ENCODE data around the gene RRAGD. TPM values are rescaled to one million over a fixed set of nuclear protein-coding genes. Genes with fewer than 3 reads are reported as not detected.
A peak's percentile ranks its signal among the peaks of the same experiment; 100 is the strongest.

The RRAGD gene
- total and polyA plus RNA-seq, 2 of the 13 experiments (the other 11 are each of a cell fraction or from before 2014, with no cell fraction given) = 0.35 to 0.53 TPM

DNA sequence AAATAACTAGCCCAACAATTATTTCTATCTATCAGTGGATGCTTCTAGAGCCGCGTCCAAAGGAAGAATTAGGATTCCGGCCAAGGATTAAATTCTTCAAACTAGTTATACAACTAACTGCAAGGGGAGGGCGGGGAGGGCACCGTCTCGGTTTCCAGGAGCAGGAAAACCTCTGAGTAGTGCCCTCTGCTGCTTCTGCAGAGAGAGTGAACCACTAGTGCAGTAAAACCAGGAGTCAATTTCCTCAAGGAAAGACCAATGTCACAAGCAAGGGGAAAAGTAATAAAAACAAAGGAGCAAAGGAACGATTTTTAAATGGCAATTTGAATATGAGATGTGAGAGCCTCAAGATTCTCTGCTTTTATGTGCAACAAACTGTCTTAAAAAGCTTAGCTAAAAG, 43.1 kb downstream of the RRAGD start (continued):
- TF ChIP-seq, protein P1, sequence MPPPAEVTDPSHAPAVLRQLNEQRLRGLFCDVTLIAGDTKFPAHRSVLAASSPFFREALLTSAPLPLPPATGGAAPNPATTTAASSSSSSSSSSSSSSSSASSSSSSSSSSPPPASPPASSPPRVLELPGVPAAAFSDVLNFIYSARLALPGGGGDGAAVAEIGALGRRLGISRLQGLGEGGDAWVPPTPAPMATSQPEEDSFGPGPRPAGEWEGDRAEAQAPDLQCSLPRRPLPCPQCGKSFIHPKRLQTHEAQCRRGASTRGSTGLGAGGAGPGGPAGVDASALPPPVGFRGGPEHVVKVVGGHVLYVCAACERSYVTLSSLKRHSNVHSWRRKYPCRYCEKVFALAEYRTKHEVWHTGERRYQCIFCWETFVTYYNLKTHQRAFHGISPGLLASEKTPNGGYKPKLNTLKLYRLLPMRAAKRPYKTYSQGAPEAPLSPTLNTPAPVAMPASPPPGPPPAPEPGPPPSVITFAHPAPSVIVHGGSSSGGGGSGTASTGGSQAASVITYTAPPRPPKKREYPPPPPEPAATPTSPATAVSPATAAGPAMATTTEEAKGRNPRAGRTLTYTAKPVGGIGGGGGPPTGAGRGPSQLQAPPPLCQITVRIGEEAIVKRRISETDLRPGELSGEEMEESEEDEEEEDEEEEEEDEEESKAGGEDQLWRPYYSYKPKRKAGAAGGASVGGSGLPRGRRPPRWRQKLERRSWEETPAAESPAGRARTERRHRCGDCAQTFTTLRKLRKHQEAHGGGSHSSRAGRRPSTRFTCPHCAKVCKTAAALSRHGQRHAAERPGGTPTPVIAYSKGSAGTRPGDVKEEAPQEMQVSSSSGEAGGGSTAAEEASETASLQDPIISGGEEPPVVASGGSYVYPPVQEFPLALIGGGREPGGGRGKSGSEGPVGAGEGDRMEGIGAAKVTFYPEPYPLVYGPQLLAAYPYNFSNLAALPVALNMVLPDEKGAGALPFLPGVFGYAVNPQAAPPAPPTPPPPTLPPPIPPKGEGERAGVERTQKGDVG (CRISPR knock-in tag; IDR thresholded peaks at IDR 0.05; ENCODE audit: borderline replicate concordance) = no peak
- TF ChIP-seq SMC3 (IDR thresholded peaks at IDR 0.05; ENCODE audit: low read length) (peak; percentile 46), MLLT10 (CRISPR knock-in tag; IDR thresholded peaks at IDR 0.05) (no peak), CCDC6 (CRISPR knock-in tag; IDR thresholded peaks at IDR 0.05) (no peak), PTBP1 (IDR thresholded peaks at IDR 0.05; ENCODE audit: low read depth, low read length, poor library complexity, severe bottlenecking) (no peak), IKZF1 (IDR thresholded peaks at IDR 0.05) (no peak), ZNF180 (CRISPR knock-in tag; IDR thresholded peaks at IDR 0.05; ENCODE audit: borderline replicate concordance, low read depth) (no peak)
- TF ChIP-seq, protein P2, sequence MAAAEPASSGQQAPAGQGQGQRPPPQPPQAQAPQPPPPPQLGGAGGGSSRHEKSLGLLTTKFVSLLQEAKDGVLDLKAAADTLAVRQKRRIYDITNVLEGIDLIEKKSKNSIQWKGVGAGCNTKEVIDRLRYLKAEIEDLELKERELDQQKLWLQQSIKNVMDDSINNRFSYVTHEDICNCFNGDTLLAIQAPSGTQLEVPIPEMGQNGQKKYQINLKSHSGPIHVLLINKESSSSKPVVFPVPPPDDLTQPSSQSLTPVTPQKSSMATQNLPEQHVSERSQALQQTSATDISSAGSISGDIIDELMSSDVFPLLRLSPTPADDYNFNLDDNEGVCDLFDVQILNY (CRISPR knock-in tag; conservative IDR thresholded peaks at IDR 0.05) = no peak
- TF ChIP-seq, protein P3, sequence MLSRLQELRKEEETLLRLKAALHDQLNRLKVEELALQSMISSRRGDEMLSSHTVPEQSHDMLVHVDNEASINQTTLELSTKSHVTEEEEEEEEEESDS (CRISPR knock-in tag; IDR thresholded peaks at IDR 0.05; ENCODE audit: borderline replicate concordance) = no peak
- TF ChIP-seq, protein P4, sequence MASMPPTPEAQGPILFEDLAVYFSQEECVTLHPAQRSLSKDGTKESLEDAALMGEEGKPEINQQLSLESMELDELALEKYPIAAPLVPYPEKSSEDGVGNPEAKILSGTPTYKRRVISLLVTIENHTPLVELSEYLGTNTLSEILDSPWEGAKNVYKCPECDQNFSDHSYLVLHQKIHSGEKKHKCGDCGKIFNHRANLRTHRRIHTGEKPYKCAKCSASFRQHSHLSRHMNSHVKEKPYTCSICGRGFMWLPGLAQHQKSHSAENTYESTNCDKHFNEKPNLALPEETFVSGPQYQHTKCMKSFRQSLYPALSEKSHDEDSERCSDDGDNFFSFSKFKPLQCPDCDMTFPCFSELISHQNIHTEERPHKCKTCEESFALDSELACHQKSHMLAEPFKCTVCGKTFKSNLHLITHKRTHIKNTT (CRISPR knock-in tag; IDR thresholded peaks at IDR 0.05) = no peak
- TF ChIP-seq, protein P5, sequence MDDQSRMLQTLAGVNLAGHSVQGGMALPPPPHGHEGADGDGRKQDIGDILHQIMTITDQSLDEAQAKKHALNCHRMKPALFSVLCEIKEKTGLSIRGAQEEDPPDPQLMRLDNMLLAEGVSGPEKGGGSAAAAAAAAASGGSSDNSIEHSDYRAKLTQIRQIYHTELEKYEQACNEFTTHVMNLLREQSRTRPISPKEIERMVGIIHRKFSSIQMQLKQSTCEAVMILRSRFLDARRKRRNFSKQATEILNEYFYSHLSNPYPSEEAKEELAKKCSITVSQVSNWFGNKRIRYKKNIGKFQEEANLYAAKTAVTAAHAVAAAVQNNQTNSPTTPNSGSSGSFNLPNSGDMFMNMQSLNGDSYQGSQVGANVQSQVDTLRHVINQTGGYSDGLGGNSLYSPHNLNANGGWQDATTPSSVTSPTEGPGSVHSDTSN (CRISPR knock-in tag; IDR thresholded peaks at IDR 0.05; ENCODE audit: borderline replicate concordance) = no peak
- TF ChIP-seq, protein P6, sequence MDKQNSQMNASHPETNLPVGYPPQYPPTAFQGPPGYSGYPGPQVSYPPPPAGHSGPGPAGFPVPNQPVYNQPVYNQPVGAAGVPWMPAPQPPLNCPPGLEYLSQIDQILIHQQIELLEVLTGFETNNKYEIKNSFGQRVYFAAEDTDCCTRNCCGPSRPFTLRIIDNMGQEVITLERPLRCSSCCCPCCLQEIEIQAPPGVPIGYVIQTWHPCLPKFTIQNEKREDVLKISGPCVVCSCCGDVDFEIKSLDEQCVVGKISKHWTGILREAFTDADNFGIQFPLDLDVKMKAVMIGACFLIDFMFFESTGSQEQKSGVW (CRISPR knock-in tag; IDR thresholded peaks at IDR 0.05; ENCODE audit: borderline replicate concordance) = no peak
- TF ChIP-seq, protein P7, sequence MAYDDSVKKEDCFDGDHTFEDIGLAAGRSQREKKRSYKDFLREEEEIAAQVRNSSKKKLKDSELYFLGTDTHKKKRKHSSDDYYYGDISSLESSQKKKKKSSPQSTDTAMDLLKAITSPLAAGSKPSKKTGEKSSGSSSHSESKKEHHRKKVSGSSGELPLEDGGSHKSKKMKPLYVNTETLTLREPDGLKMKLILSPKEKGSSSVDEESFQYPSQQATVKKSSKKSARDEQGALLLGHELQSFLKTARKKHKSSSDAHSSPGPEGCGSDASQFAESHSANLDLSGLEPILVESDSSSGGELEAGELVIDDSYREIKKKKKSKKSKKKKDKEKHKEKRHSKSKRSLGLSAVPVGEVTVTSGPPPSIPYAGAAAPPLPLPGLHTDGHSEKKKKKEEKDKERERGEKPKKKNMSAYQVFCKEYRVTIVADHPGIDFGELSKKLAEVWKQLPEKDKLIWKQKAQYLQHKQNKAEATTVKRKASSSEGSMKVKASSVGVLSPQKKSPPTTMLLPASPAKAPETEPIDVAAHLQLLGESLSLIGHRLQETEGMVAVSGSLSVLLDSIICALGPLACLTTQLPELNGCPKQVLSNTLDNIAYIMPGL (CRISPR knock-in tag; IDR thresholded peaks at IDR 0.05; ENCODE audit: borderline replicate concordance in 1 of 2, low read depth in 1 of 2) = no peak

Data from HepG2 (cell line).